DOHH2 (cell line): Measurements from ENCODE around the gene KIAA1328.

Experiments used
- H3F3A ChIP-seq: fragments of 200-600 bp; sonication (generic), shearing (Covaris generic); 2 replicates; pipeline ENCODE4 v1.6.0; 2016; ENCODE audit warnings: antibody characterized with exemption, mild to moderate bottlenecking; ENCODE audit not compliant: control insufficient read depth, insufficient read depth
- H3K27ac ChIP-seq: fragments of 200-600 bp; sonication (generic); 2 replicates; pipeline ENCODE4 v1.5.1; 2014; ENCODE audit warnings: low read depth, mild to moderate bottlenecking, low read length, moderate library complexity
- H3K27me3 ChIP-seq: fragments of 200-600 bp; sonication (generic); 2 replicates; pipeline ENCODE4 v1.6.1; 2014; ENCODE audit warnings: mild to moderate bottlenecking, low read length, mixed read lengths; ENCODE audit not compliant: control insufficient read depth
- H3K36me3 ChIP-seq: fragments of 200-600 bp; sonication (generic); 2 replicates; pipeline ENCODE4 v1.6.1; 2014; ENCODE audit warnings: mild to moderate bottlenecking, low read length, moderate library complexity, mixed read lengths; ENCODE audit not compliant: control insufficient read depth
- H3K4me1 ChIP-seq: fragments of 200-600 bp; sonication (generic); 2 replicates; pipeline ENCODE4 v1.6.1; 2014; ENCODE audit warnings: mild to moderate bottlenecking, low read length, mixed read lengths; ENCODE audit not compliant: control insufficient read depth
- H3K4me2 ChIP-seq: fragments of 200-600 bp; sonication (generic); 2 replicates; pipeline ENCODE4 v1.6.0; 2014; ENCODE audit warnings: mild to moderate bottlenecking, low read length, moderate library complexity
- H3K4me3 ChIP-seq: fragments of 200-600 bp; sonication (generic); 2 replicates; pipeline ENCODE4 v1.5.1; 2014; ENCODE audit warnings: mild to moderate bottlenecking, low read length, mixed read lengths
- H3K79me2 ChIP-seq: fragments of 200-600 bp; sonication (generic); 2 replicates; pipeline ENCODE4 v1.6.1; 2014; ENCODE audit warnings: mild to moderate bottlenecking, low read length, mixed read lengths; ENCODE audit not compliant: control insufficient read depth
- H3K9me2 ChIP-seq: fragments of 200-600 bp; sonication (generic); replicated peaks from 2 replicates; pipeline ENCODE4 v1.6.1; 2014; ENCODE audit warnings: mild to moderate bottlenecking, low read length, mixed read lengths; ENCODE audit not compliant: control insufficient read depth
- H3K9me3 ChIP-seq: fragments of 200-600 bp; sonication (generic); 2 replicates; pipeline ENCODE4 v1.6.1; 2014; ENCODE audit warnings: antibody characterized with exemption, low read length, mixed read lengths; ENCODE audit not compliant: control insufficient read depth, insufficient read depth
- H4K20me1 ChIP-seq: fragments of 200-600 bp; sonication (generic); 2 replicates; pipeline ENCODE4 v1.6.0; 2014; ENCODE audit warnings: low read depth, mild to moderate bottlenecking, antibody characterized with exemption, low read length, moderate library complexity; ENCODE audit not compliant: control insufficient read depth, insufficient read depth
- EZH2phosphoT487 ChIP-seq: fragments of 200-600 bp; sonication (generic); IDR thresholded peaks from 2 replicates; pipeline ENCODE4 v1.6.1; 2017; ENCODE audit warnings: borderline replicate concordance, mild to moderate bottlenecking, antibody characterized with exemption, low read length, moderate library complexity, mixed read lengths
- TF ChIP-seq, protein P1 (sequence below): fragments of 200-600 bp; sonication (generic); IDR thresholded peaks from one replicate; pipeline ENCODE4 v1.5.1; 2014; ENCODE audit warnings: antibody characterized with exemption, mild to moderate bottlenecking, low read depth, low read length; ENCODE audit not compliant: poor library complexity, severe bottlenecking

Gene KIAA1328

DNA sequence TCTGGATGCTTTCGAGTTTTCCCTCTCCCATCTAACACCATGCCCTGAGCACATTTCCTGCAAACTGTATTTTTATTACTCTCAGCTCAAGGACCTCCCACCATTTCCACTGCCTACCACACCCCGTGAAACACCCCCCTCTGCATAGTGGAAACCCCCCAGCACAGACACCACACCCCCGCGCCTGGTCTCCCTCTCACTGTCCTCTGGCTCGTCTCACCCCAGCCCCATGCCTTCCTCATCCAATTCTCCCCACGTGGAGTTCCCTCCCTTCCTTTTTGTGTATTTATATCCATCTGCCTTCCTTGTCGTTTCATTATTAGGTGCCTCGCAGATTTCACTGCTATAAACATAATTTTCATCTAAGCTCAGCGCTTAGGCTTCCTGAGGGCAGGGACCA lies 429.2 kb downstream of the KIAA1328 start:
- H3K27ac ChIP-seq = no peak overlapping the region
- H3K36me3 ChIP-seq = no peaks in the 10 kb centered on the region
- no peak overlapping the region for H3K4me3 ChIP-seq
- no peaks in the 10 kb centered on the region for H4K20me1 ChIP-seq
- peaks cover 17% of the 10 kb centered on the region for H3K27me3 ChIP-seq
- no peaks in the 10 kb centered on the region for H3K79me2 ChIP-seq
- no peaks in the 10 kb centered on the region for H3K4me1 ChIP-seq
- H3F3A ChIP-seq = no peaks in the 10 kb centered on the region
- H3K9me3 ChIP-seq = no peaks in the 10 kb centered on the region
- H3K4me2 ChIP-seq = no peak overlapping the region
- no peaks in the 10 kb centered on the region for H3K9me2 ChIP-seq
- TF ChIP-seq, protein P1, sequence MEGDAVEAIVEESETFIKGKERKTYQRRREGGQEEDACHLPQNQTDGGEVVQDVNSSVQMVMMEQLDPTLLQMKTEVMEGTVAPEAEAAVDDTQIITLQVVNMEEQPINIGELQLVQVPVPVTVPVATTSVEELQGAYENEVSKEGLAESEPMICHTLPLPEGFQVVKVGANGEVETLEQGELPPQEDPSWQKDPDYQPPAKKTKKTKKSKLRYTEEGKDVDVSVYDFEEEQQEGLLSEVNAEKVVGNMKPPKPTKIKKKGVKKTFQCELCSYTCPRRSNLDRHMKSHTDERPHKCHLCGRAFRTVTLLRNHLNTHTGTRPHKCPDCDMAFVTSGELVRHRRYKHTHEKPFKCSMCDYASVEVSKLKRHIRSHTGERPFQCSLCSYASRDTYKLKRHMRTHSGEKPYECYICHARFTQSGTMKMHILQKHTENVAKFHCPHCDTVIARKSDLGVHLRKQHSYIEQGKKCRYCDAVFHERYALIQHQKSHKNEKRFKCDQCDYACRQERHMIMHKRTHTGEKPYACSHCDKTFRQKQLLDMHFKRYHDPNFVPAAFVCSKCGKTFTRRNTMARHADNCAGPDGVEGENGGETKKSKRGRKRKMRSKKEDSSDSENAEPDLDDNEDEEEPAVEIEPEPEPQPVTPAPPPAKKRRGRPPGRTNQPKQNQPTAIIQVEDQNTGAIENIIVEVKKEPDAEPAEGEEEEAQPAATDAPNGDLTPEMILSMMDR = no peak
- TF ChIP-seq EZH2phosphoT487 = no peak

DNA sequence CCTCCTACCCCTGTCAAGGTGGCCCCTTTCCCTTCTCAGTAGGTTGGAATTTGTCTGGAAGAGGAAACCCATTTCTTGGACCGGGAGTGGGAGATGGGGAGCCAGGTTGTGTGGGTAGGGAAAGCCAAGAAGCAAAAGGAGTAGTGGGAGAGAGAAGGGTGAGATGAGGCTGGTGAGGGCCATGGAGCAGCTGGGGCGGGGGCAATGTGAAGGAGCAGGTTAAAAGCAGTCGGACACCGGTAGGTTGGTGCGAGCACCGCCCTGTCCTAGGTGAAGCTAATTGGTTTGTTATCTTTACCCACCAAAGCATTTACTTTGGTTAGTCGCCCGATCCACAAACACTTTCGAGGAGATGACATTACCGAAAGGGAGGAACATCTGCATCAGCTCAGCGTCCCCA lies 429.9 kb downstream of the KIAA1328 start:
- Histone ChIP-seq H3K79me2 (no peaks in the 10 kb centered on the region), H3K4me2 (no peak overlapping the region), H3K27me3 (peaks cover 17% of the 10 kb centered on the region), H3K9me2 (no peaks in the 10 kb centered on the region), H3K4me1 (no peaks in the 10 kb centered on the region), H3F3A (no peaks in the 10 kb centered on the region), H3K4me3 (no peak overlapping the region), H3K36me3 (no peaks in the 10 kb centered on the region), H3K27ac (no peak overlapping the region), H3K9me3 (no peaks in the 10 kb centered on the region), H4K20me1 (no peaks in the 10 kb centered on the region)
- TF ChIP-seq, protein P1 = no peak

DNA sequence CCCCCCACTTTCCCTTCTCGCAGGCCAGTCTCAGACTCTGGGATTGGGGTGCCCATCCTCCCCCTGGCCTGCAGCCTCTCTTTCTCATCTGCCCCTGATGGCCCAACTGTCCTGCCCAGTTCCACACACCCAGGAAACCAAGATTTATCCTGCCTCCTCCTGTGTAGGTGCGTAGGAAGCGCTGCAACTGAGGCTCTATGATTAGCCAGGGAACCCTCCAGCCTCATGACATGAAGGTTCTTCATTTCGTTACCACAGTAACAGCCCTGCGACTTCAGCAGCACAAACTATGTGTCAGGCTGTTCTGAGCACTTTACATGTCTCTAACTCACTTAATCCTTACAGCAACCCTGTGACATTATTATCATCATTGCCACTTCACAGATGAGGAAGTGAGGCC lies 430.8 kb downstream of the KIAA1328 start:
- H3K27ac ChIP-seq = no peak overlapping the region
- H3K9me3 ChIP-seq = no peaks in the 10 kb centered on the region
- H3K36me3 ChIP-seq = no peaks in the 10 kb centered on the region
- H3K9me2 ChIP-seq = no peaks in the 10 kb centered on the region
- H3K4me2 ChIP-seq = no peak overlapping the region
- peaks cover 14% of the 10 kb centered on the region for H3K27me3 ChIP-seq
- TF ChIP-seq, protein P1 = no peak
- TF ChIP-seq EZH2phosphoT487 = no peak
- no peaks in the 10 kb centered on the region for H3K79me2 ChIP-seq
- H3K4me3 ChIP-seq = no peak overlapping the region
- H4K20me1 ChIP-seq = no peaks in the 10 kb centered on the region
- H3F3A ChIP-seq = no peaks in the 10 kb centered on the region
- no peaks in the 10 kb centered on the region for H3K4me1 ChIP-seq
